HCT116 (cell line): ENCODE data around the gene WWOX. TPM values are rescaled to one million over a fixed set of nuclear protein-coding genes. Genes with fewer than 3 reads are reported as not detected.

ENCODE experiments used
- ATAC-seq: fragments of 200-7000 bp; cut with Tn5 transposase; 2 replicates; pipeline ENCODE4 v1.9.1; 2020; ENCODE audit warnings: mild to moderate bottlenecking, moderate library complexity
- BruUV-seq: library from RNA; stranded (reverse); fragments of 400-500 nt; replicated peaks from 2 replicates; lab custom pipeline; 2021; lab: Mats Ljungman, UMichigan
- CTCF ChIA-PET: fragments of 300-600 bp; sonication (Branson Sonifier 250); formaldehyde crosslinking; loops from one replicate; lab custom pipeline; 2021; ENCODE audit warnings: antibody characterized with exemption; lab: Charles Lee
- POLR2A ChIA-PET: fragments of 300-600, 350-600 bp; sonication (Branson Sonifier 250); formaldehyde crosslinking; loops from one replicate; lab custom pipeline; 2021; ENCODE audit warnings: antibody characterized with exemption; lab: Charles Lee
- RAD21 ChIA-PET, 2 experiments: fragments of 300-600 bp; sonication (Branson Sonifier 250); formaldehyde crosslinking; loops; one replicate each; lab custom pipeline; 2023; ENCODE audit warnings: low total read pairs in 2 of 2; ENCODE audit not compliant: uncharacterized antibody in 2 of 2, unreplicated experiment in 2 of 2, low non-redundant PET in 1 of 2; lab: Charles Lee
- DNase-seq: peaks from one replicate; pipeline ENCODE4 v3.0.0-alpha.2; 2010; ENCODE audit warnings: low read depth, low spot score
- H2AFZ ChIP-seq: fragments of 200-600 bp; shearing (Covaris generic), sonication (generic); 2 replicates; pipeline ENCODE4 v1.6.1; 2017; ENCODE audit warnings: low read depth, mixed run types, mixed read lengths, antibody characterized with exemption, low read length; ENCODE audit not compliant: poor library complexity, severe bottlenecking
- H3K27ac ChIP-seq: 2 replicates; pipeline ENCODE4 v1.5.1; 2012; ENCODE audit warnings: low read depth, low read length
- H3K27me3 ChIP-seq: fragments of 200-600 bp; sonication (generic); 2 replicates; pipeline ENCODE4 v1.6.1; 2016; ENCODE audit warnings: mixed run types, low read length, mixed read lengths; ENCODE audit not compliant: insufficient read depth
- H3K36me3 ChIP-seq, 2 experiments: fragments of 200-500 bp in 1 of 2; fragments of 200-600 bp in 1 of 2; sonication (Bioruptor generic) in 1 of 2; sonication (generic) in 1 of 2; 2 replicates each; pipeline versions ENCODE4 v1.5.1 to v1.6.1; 2014 to 2016; ENCODE audit warnings: low read length in 2 of 2, inconsistent platforms in 1 of 2, mixed read lengths in 1 of 2, mixed run types in 1 of 2; ENCODE audit not compliant: insufficient read depth in 2 of 2, control insufficient read depth in 1 of 2
- H3K4me1 ChIP-seq, 2 experiments: fragments of 200-600 bp in 1 of 2; sonication (generic) in 1 of 2; 2 replicates each; pipeline versions ENCODE4 v1.5.1 to v1.6.1; 2012 to 2017; ENCODE audit warnings: low read length in 2 of 2, inconsistent platforms in 1 of 2, mild to moderate bottlenecking in 1 of 2, mixed read lengths in 1 of 2, mixed run types in 1 of 2, moderate library complexity in 1 of 2; ENCODE audit not compliant: insufficient read depth in 2 of 2, control insufficient read depth in 1 of 2
- H3K4me2 ChIP-seq: fragments of 200-600 bp; sonication (generic); 2 replicates; pipeline ENCODE4 v1.6.1; 2017; ENCODE audit warnings: mixed run types, low read length, mixed read lengths
- H3K4me3 ChIP-seq, 2 experiments: fragments of 200-600 bp in 1 of 2; sonication (generic) in 1 of 2; replicated peaks in 1 of 2; 2 replicates each; pipeline ENCODE4 v1.5.1; 2011 to 2016; ENCODE audit warnings: low read length in 2 of 2, control low read depth in 1 of 2, low read depth in 1 of 2, mild to moderate bottlenecking in 1 of 2, mixed read lengths in 1 of 2, mixed run types in 1 of 2
- H3K79me2 ChIP-seq: fragments of 200-600 bp; sonication (generic); 2 replicates; pipeline ENCODE4 v1.6.1; 2017; ENCODE audit warnings: mild to moderate bottlenecking, mixed run types, low read length, moderate library complexity, mixed read lengths; ENCODE audit not compliant: insufficient read depth
- H3K9ac ChIP-seq: fragments of 200-600 bp; sonication (generic); 2 replicates; pipeline ENCODE4 v1.6.1; 2016; ENCODE audit warnings: low read length, mixed read lengths
- H3K9me2 ChIP-seq: fragments of 200-600 bp; sonication (generic), shearing (Covaris generic); 2 replicates; pipeline ENCODE4 v1.6.1; 2017; ENCODE audit warnings: mixed run types, mild to moderate bottlenecking, moderate library complexity; ENCODE audit not compliant: insufficient read depth
- H3K9me3 ChIP-seq, 2 experiments: fragments of 200-500 bp in 1 of 2; fragments of 200-600 bp in 1 of 2; sonication (Bioruptor generic) in 1 of 2; sonication (generic) in 1 of 2; 2 replicates each; pipeline ENCODE4 v1.6.1; 2014 to 2017; ENCODE audit warnings: low read length in 2 of 2, mixed read lengths in 2 of 2, inconsistent platforms in 1 of 2, low read depth in 1 of 2, mild to moderate bottlenecking in 1 of 2, mixed run types in 1 of 2, moderate library complexity in 1 of 2; ENCODE audit not compliant: control insufficient read depth in 1 of 2, insufficient read depth in 1 of 2
- H4K20me1 ChIP-seq: fragments of 200-600 bp; sonication (generic), shearing (Covaris generic); 2 replicates; pipeline ENCODE4 v1.6.1; 2017; ENCODE audit warnings: mixed run types, mild to moderate bottlenecking, moderate library complexity; ENCODE audit not compliant: insufficient read depth
- CBX3 ChIP-seq: IDR thresholded peaks from 2 replicates; pipeline ENCODE4 v1.6.1; 2012; ENCODE audit warnings: low read depth
- CEBPB ChIP-seq: IDR thresholded peaks from 2 replicates; pipeline ENCODE4 v1.6.1; 2012; ENCODE audit warnings: low read depth
- EGR1 ChIP-seq: IDR thresholded peaks from 2 replicates; pipeline ENCODE4 v1.6.1; 2012; ENCODE audit warnings: low read depth
- EZH2 ChIP-seq: fragments of 200-600 bp; sonication (generic); IDR thresholded peaks from 2 replicates; pipeline ENCODE4 v1.6.1; 2017; ENCODE audit warnings: antibody characterized with exemption, mixed run types
- SRF ChIP-seq: IDR thresholded peaks from 2 replicates; pipeline ENCODE4 v1.6.1; 2012; ENCODE audit warnings: low read depth
- YY1 ChIP-seq: IDR thresholded peaks from 2 replicates; pipeline ENCODE4 v1.6.1; 2011; ENCODE audit warnings: low read length, low read depth, moderate library complexity, mild to moderate bottlenecking; ENCODE audit not compliant: insufficient replicate concordance; ENCODE audit errors: extremely low read depth
- ZFX ChIP-seq: fragments of 450-650 bp; IDR thresholded peaks from 2 replicates; pipeline ENCODE4 v1.6.1; 2017
- ZNF274 ChIP-seq: fragments of 200-500 bp; sonication (Bioruptor generic); IDR thresholded peaks from 2 replicates; pipeline ENCODE4 v1.6.1; 2014; ENCODE audit warnings: mild to moderate bottlenecking, low read depth, low read length, inconsistent platforms
- intact Hi-C: fragments of 100-400 bp; cut with micrococcal nuclease; formaldehyde crosslinking; loops from 2 replicates; pipeline ENCODE4 v1.10.0; 2022
- total RNA-seq: library from RNA; stranded (reverse); gene quantifications from one replicate; pipeline ENCODE4 v1.2.1, GENCODE V29; 2021; ENCODE audit not compliant: unreplicated experiment
- TF ChIP-seq, protein P1 (sequence below): IDR thresholded peaks from 2 replicates; pipeline ENCODE4 v1.6.1; 2012; ENCODE audit warnings: low read depth

The WWOX gene
- total RNA-seq, 1 experiment from 2014 or later = 13.7 TPM

GRCh38 chr16:78812582-78812981, 713.1 kb downstream of the WWOX start:
- Histone ChIP-seq H3K36me3 (no peaks in the 10 kb centered on the region), H3K79me2 (no peaks in the 10 kb centered on the region), H3K27me3 (no peaks in the 10 kb centered on the region), H3K4me3 (no peak overlapping the region), H3K4me2 (no peak overlapping the region), H3K9me2 (no peaks in the 10 kb centered on the region), H2AFZ (no peak overlapping the region), H4K20me1 (no peaks in the 10 kb centered on the region), H3K9me3 (peaks cover 0 to 4% of the 10 kb centered on the region in 2 experiments; a peak in 2 of 4 replicates), H3K27ac (no peak overlapping the region), H3K9ac (no peak overlapping the region), H3K4me1 (no peaks in the 10 kb centered on the region)
- no peak for ATAC-seq
- POLR2A ChIA-PET = no interaction called here
- CTCF ChIA-PET = no interaction called here
- DNase-seq = no peak
- TF ChIP-seq ZFX (no peak), EGR1 (no peak), CBX3 (no peak), CEBPB (no peak), YY1 (no peak), SRF (no peak), ZNF274 (no peak), EZH2 (no peak)
- TF ChIP-seq, protein P1, sequence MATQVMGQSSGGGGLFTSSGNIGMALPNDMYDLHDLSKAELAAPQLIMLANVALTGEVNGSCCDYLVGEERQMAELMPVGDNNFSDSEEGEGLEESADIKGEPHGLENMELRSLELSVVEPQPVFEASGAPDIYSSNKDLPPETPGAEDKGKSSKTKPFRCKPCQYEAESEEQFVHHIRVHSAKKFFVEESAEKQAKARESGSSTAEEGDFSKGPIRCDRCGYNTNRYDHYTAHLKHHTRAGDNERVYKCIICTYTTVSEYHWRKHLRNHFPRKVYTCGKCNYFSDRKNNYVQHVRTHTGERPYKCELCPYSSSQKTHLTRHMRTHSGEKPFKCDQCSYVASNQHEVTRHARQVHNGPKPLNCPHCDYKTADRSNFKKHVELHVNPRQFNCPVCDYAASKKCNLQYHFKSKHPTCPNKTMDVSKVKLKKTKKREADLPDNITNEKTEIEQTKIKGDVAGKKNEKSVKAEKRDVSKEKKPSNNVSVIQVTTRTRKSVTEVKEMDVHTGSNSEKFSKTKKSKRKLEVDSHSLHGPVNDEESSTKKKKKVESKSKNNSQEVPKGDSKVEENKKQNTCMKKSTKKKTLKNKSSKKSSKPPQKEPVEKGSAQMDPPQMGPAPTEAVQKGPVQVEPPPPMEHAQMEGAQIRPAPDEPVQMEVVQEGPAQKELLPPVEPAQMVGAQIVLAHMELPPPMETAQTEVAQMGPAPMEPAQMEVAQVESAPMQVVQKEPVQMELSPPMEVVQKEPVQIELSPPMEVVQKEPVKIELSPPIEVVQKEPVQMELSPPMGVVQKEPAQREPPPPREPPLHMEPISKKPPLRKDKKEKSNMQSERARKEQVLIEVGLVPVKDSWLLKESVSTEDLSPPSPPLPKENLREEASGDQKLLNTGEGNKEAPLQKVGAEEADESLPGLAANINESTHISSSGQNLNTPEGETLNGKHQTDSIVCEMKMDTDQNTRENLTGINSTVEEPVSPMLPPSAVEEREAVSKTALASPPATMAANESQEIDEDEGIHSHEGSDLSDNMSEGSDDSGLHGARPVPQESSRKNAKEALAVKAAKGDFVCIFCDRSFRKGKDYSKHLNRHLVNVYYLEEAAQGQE = no peak
- intact Hi-C loops = no loop called here
- RAD21 ChIA-PET = no interaction called here
- no TSS peak for BruUV-seq
